Hepatocyte (in vitro differentiated cells): Measurements from ENCODE around the gene MDP1.

Experiments
- CTCF ChIP-seq: fragments of 200-600 bp; sonication (generic); IDR thresholded peaks from 2 replicates; pipeline ENCODE4 v1.5.1; 2016; ENCODE audit warnings: antibody characterized with exemption, mild to moderate bottlenecking; ENCODE audit not compliant: poor library complexity
- EZH2 ChIP-seq: fragments of 200-600 bp; sonication (generic); IDR thresholded peaks from 2 replicates; pipeline ENCODE4 v1.6.1; 2016; ENCODE audit warnings: antibody characterized with exemption, mild to moderate bottlenecking, borderline replicate concordance
- EZH2phosphoT487 ChIP-seq: fragments of 200-600 bp; sonication (generic); IDR thresholded peaks from one replicate; pipeline ENCODE4 v1.6.1; 2018; ENCODE audit warnings: antibody characterized with exemption, mild to moderate bottlenecking, low read depth, moderate library complexity; ENCODE audit not compliant: unreplicated experiment, severe bottlenecking

- TF ChIP-seq CTCF (no peak), EZH2 (no peak), EZH2phosphoT487 (no peak)
These were observed 3.2 kb upstream of the MDP1 start for GRCh38 chr14:24219080-24219479.
